Activated CD4-positive, alpha-beta T cell treated with anti-CD3 and anti-CD28 coated beads for 36 hours (primary cell): ENCODE data around the gene PPA1. TPM values are rescaled to one million over a fixed set of nuclear protein-coding genes. Genes with fewer than 3 reads are reported as not detected.
"Not testable (repeated sequence)": the region's sequence is repeated elsewhere in the genome, so short reads cannot be mapped to it uniquely, and the experiment has no call there.

Source experiments
- ATAC-seq: fragments of 200-7000 bp; cut with Tn5 transposase; one replicate; pipeline ENCODE4 v1.10.0; 2021; ENCODE audit warnings: mild to moderate bottlenecking, moderate library complexity
- CTCF ChIA-PET: fragments of 350-600 bp; sonication (Branson Sonifier 250); formaldehyde crosslinking; loops from one replicate; lab custom pipeline; 2021; ENCODE audit warnings: antibody characterized with exemption; lab: Charles Lee
- POLR2A ChIA-PET: fragments of 350-600 bp; sonication (Branson Sonifier 250); formaldehyde crosslinking; loops from one replicate; lab custom pipeline; 2021; ENCODE audit warnings: antibody characterized with exemption, inconsistent platforms; lab: Charles Lee
- DNase-seq: peaks from one replicate; pipeline ENCODE4 v3.0.0-alpha.2; 2020
- H3K27ac Mint-ChIP-seq: one replicate; pipeline ENCODE4 v1.8.0; 2021; ENCODE audit warnings: mixed read lengths
- H3K27me3 Mint-ChIP-seq: one replicate; pipeline ENCODE4 v1.8.0; 2021; ENCODE audit warnings: mixed read lengths
- H3K36me3 Mint-ChIP-seq: one replicate; pipeline ENCODE4 v1.8.0; 2021; ENCODE audit warnings: low read depth, mixed read lengths
- H3K4me1 Mint-ChIP-seq: one replicate; pipeline ENCODE4 v1.8.0; 2021; ENCODE audit warnings: mixed read lengths
- H3K4me3 Mint-ChIP-seq: one replicate; pipeline ENCODE4 v1.8.0; 2021; ENCODE audit warnings: mild to moderate bottlenecking, moderate library complexity, mixed read lengths
- H3K9me3 Mint-ChIP-seq: one replicate; pipeline ENCODE4 v1.8.0; 2021; ENCODE audit warnings: low read depth, mixed read lengths
- intact Hi-C, 2 experiments: fragments of 100-400 bp; cut with DNase I in 1 of 2; cut with micrococcal nuclease in 1 of 2; formaldehyde crosslinking; loops; one replicate each; pipeline versions ENCODE4 v1.14.2 to v1.15.1; 2022 to 2024; cut with DNase I, micrococcal nuclease
- total RNA-seq, 2 experiments: library from RNA; stranded (reverse); gene quantifications; one replicate each; pipeline ENCODE4 v1.2.3, GENCODE V29; 2021

PPA1 gene
- total RNA-seq, 2 experiments from 2014 or later: 286 to 328 TPM

- ChIA-PET CTCF (interaction anchor here (0.5 to 1.9 kb wide), 11 partner anchors 8 to 114 kb away, joined by 3 to 10 read pairs (median 3); no protein-coding TSS in a partner anchor), POLR2A (no interaction called here)
- Mint-ChIP-seq H3K4me3 (no peak overlapping the region), H3K36me3 (no peaks in the 10 kb centered on the region), H3K27me3 (no peaks in the 10 kb centered on the region), H3K27ac (peak overlapping the region; percentile 7), H3K4me1 (peaks cover 21% of the 10 kb centered on the region), H3K9me3 (no peaks in the 10 kb centered on the region)
- ATAC-seq (peak; percentile 58), DNase-seq (peak; percentile 41)
- intact Hi-C loops: no loop called here
These were observed 34.1 kb upstream of the PPA1 start for GRCh38 chr10:70267161-70267933.

DNA sequence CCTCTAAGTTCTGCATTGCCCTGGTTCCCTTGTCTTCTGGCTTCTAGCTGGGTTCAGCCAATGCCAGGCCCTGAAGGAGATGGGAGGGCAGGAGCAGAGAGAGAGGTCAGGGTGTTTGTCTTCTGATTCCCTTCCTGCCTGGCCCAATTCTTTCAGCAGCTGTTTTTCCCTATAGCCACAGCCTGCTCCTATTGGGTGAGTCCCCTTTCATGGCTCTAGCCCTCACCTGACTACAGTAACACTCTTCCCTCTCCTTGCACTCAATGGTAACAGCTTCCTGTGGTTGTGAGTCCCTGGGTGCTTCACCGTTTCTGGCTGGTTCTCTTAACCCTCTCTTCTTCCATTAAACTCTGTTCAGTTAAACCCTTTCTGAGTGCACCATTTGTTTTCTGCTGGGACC lies 33.5 kb upstream of the PPA1 start:
- POLR2A ChIA-PET: no interaction called here
- no peaks in the 10 kb centered on the region for H3K36me3 Mint-ChIP-seq
- peaks cover 2% of the 10 kb centered on the region for H3K27me3 Mint-ChIP-seq
- H3K4me1 Mint-ChIP-seq: peaks cover 15% of the 10 kb centered on the region
- no peak overlapping the region for H3K27ac Mint-ChIP-seq
- H3K4me3 Mint-ChIP-seq: no peak overlapping the region
- ATAC-seq (no peak), DNase-seq (no peak)
- intact Hi-C loops: no loop called here
- CTCF ChIA-PET: interaction anchor here (0.8 to 1.9 kb wide), 5 partner anchors 11 to 83 kb away, joined by 3 to 10 read pairs (median 5); no protein-coding TSS in a partner anchor
- peaks cover 3% of the 10 kb centered on the region for H3K9me3 Mint-ChIP-seq

DNA sequence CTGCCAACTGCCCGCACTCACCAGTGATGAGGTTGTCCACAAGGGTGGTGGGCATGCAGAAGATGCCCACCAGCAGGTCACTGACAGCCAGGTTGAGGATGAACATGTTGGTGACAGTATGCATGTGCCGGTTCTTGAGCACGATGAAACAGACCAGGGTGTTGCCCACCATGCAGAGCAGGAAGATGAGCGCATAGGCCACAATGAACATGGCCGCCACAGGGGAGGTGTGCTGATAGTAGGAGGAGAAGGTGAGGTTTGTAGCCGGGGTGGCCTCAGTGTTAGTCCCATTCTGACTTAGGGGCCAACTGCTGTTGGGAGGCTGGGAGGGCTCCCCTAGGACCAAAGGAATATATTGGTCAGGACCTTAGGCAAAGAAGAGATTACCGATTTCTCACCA lies 32.8 kb upstream of the PPA1 start:
- ChIA-PET CTCF (interaction anchor here (1.1 to 1.3 kb wide), 2 partner anchors 29 to 45 kb away, joined by 3 to 6 read pairs; no protein-coding TSS in a partner anchor), POLR2A (no interaction called here)
- intact Hi-C loops: no loop called here
- ATAC-seq: no peak
- Mint-ChIP-seq H3K27ac (no peak overlapping the region), H3K4me1 (peaks cover 11% of the 10 kb centered on the region), H3K4me3 (no peak overlapping the region), H3K9me3 (peaks cover 10% of the 10 kb centered on the region), H3K36me3 (peaks cover 5% of the 10 kb centered on the region), H3K27me3 (peaks cover 5% of the 10 kb centered on the region)
- no peak for DNase-seq

DNA sequence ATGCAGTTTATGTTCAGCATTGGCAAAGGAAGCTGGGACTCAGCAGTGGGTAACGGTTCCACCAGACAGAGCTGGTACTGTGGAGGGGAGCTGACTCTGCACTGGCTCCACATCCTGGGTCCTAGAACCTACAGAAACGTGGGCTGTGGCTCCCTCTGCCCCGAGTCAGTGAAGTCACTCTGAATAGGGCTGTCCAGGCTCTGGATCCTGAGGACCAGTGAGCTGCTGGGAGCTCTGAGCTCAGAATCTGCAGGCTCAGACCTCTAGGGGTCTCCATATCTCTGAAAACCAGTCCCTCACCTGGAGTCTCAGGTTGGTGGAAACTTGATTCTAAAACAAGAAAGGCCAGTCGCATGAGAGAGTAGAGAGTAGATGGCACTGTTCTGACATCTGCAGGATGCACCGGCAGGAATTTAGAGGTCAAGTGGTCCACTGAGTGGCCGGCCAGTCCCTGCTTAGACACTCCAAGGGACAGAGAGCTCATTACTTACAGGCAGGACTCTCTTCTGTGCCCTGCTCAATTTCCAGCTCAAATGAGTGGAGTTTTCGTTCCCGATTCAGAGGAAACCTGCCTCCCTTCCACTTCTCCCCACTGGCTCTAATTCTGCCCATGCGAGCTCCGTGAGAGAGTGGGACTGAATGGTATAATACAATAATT lies 31.9 kb upstream of the PPA1 start:
- Mint-ChIP-seq H3K9me3 (peaks cover 14% of the 10 kb centered on the region), H3K27me3 (peaks cover 7% of the 10 kb centered on the region), H3K4me1 (peaks cover 9% of the 10 kb centered on the region), H3K4me3 (no peak overlapping the region), H3K27ac (no peak overlapping the region), H3K36me3 (peaks cover 5% of the 10 kb centered on the region)
- ATAC-seq (peak; percentile 64), DNase-seq (no peak)
- CTCF ChIA-PET: interaction anchor here (0.7 to 1.3 kb wide), 7 partner anchors 11 to 153 kb away, joined by 3 to 7 read pairs (median 4); no protein-coding TSS in a partner anchor
- POLR2A ChIA-PET: interaction anchor here (0.7 kb wide), 1 partner anchor 44 kb away, joined by 3 read pairs; no protein-coding TSS in a partner anchor
- intact Hi-C loops: loop anchor here in 1 of 2 experiments (2.0 kb wide), 1 partner anchor 100 kb away; no protein-coding TSS in a partner anchor

DNA sequence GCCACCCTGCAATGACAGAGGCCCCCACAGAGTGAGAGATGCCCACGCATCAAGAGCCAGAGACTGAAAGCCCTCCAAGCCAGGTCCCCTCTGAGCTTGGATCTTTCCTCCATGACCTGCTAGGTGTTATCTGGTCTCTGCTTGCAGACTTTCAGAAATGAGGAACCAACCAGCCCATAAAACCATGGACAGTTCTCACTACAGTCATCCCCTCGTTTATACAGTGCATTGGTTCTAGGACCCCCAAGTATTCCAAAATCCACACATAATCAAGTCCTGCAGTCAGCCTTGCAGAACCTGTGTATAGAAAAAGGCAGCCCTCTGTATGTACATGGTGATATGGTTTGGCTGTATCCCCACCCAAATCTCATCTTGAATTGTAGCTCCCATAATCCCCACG lies 27.5 kb upstream of the PPA1 start:
- ChIA-PET CTCF (interaction anchor here (1.0 kb wide), 1 partner anchor 104 kb away, joined by 3 read pairs; no protein-coding TSS in a partner anchor), POLR2A (no interaction called here)
- intact Hi-C loops: no loop called here
- Mint-ChIP-seq H3K27ac (no peak overlapping the region), H3K4me3 (no peak overlapping the region), H3K9me3 (peaks cover 14% of the 10 kb centered on the region), H3K36me3 (peaks cover 5% of the 10 kb centered on the region), H3K27me3 (peaks cover 25% of the 10 kb centered on the region), H3K4me1 (peaks cover 2% of the 10 kb centered on the region)
- DNase-seq: no peak
- no peak for ATAC-seq

- H3K9me3 Mint-ChIP-seq: peaks cover 14% of the 10 kb centered on the region
- no peak overlapping the region for H3K4me3 Mint-ChIP-seq
- intact Hi-C loops: no loop called here
- DNase-seq: no peak
- peaks cover 5% of the 10 kb centered on the region for H3K36me3 Mint-ChIP-seq
- H3K27ac Mint-ChIP-seq: no peak overlapping the region
- CTCF ChIA-PET: interaction anchor here (1.0 kb wide), 1 partner anchor 104 kb away, joined by 3 read pairs; no protein-coding TSS in a partner anchor
- H3K4me1 Mint-ChIP-seq: peaks cover 6% of the 10 kb centered on the region
- POLR2A ChIA-PET: no interaction called here
- no peak for ATAC-seq
- peaks cover 28% of the 10 kb centered on the region for H3K27me3 Mint-ChIP-seq
These were observed 27.0 kb upstream of the PPA1 start for GRCh38 chr10:70260259-70260658.

DNA sequence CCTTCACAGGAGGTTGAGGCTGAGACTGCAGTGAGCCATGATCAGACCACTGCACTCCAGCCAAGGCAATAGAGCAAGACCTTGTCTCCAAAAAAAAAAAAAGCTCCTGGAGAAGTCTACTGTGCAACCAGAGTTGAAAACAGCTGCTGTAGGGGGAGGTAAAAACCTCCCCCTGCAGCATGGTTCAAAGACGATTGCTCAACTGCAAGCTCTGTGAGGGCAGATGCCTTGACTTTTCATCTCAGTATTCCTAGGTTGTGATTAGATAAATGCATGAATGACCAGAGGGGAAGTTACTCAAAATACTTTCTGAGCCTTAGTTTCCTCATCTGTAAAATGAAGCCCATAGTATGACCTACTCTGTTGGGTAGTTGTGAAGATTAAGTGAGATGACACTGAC lies 25.0 kb upstream of the PPA1 start:
- ATAC-seq (no peak), DNase-seq (no peak)
- intact Hi-C loops: no loop called here
- H3K4me1 Mint-ChIP-seq: peaks cover 6% of the 10 kb centered on the region
- peaks cover 44% of the 10 kb centered on the region for H3K27me3 Mint-ChIP-seq
- no peak overlapping the region for H3K27ac Mint-ChIP-seq
- ChIA-PET POLR2A (no interaction called here), CTCF (interaction anchor here (2.3 kb wide), 1 partner anchor 18 kb away, joined by 7 read pairs; no protein-coding TSS in a partner anchor)
- H3K4me3 Mint-ChIP-seq: no peak overlapping the region
- peaks cover 14% of the 10 kb centered on the region for H3K9me3 Mint-ChIP-seq
- peaks cover 5% of the 10 kb centered on the region for H3K36me3 Mint-ChIP-seq

DNA sequence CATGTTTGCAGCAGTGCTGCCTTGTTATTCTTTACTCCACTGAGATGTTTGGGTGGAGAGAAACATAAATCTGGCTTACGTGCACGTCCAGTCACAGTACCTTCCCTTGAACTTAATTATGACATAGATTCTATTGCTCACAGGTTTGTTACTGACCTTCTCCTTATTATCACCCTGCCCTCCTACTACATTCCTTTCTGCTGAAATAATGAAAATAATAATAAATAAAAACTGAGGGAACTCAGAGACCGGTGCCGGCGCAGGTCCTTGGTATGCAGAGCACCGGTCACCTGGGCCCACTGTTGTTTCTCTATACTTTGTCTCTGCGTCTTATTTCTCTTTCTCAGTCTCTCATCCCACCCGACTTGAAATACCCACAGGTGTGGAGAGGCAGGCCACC lies 24.6 kb upstream of the PPA1 start:
- H3K4me3 Mint-ChIP-seq, H3K4me1 Mint-ChIP-seq, H3K36me3 Mint-ChIP-seq, POLR2A ChIA-PET, ATAC-seq, intact Hi-C loops, DNase-seq, H3K27ac Mint-ChIP-seq: not testable (repeated sequence)
- H3K27me3 Mint-ChIP-seq: peaks cover 47% of the 10 kb centered on the region
- H3K9me3 Mint-ChIP-seq: peaks cover 14% of the 10 kb centered on the region
- CTCF ChIA-PET: interaction anchor here (2.3 kb wide), 1 partner anchor 18 kb away, joined by 7 read pairs; no protein-coding TSS in a partner anchor

DNA sequence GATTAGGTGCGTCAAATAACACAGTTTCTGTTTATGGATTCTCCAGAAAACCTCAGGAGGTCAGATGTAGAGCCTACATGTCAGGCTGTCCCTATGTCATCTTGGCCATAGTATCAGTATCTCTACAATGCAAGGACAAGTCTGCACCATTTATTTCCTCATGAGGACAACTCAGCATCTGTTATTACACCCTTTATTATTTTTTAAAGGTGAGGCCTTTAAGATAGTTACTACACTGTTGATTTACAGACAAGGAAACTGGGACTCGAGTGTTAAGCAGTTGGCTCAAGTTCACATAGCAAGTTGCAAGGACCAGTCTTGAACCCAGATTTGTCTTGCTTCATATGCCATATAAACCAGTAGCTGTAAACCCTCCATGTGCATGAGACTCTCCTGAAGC lies 23.2 kb upstream of the PPA1 start:
- POLR2A ChIA-PET: interaction anchor here (0.8 kb wide), 1 partner anchor 24 kb away, joined by 3 read pairs; no protein-coding TSS in a partner anchor

GRCh38 chr10:70255329-70256299 lies 22.4 kb upstream of the PPA1 start:
- peaks cover 42% of the 10 kb centered on the region for H3K27me3 Mint-ChIP-seq
- no peaks in the 10 kb centered on the region for H3K9me3 Mint-ChIP-seq
- ChIA-PET POLR2A (interaction anchor here (0.8 kb wide), 1 partner anchor 23 kb away, joined by 3 read pairs; no protein-coding TSS in a partner anchor), CTCF (interaction anchor here (0.6 to 2.6 kb wide), 9 partner anchors 12 to 194 kb away, joined by 3 to 10 read pairs (median 4); partner anchors contain the start of gene SAR1A)
- peak overlapping the region; percentile 46 for H3K4me3 Mint-ChIP-seq
- no peaks in the 10 kb centered on the region for H3K36me3 Mint-ChIP-seq
- H3K4me1 Mint-ChIP-seq: peaks cover 6% of the 10 kb centered on the region
- intact Hi-C loops: loop anchor here in 1 of 2 experiments (1.0 kb wide), 1 partner anchor 22 kb away; the partner anchor contains the start of gene PPA1
- peak; percentile 45 for DNase-seq
- peak; percentile 67 for ATAC-seq
- H3K27ac Mint-ChIP-seq: no peak overlapping the region

More for the DNA sequence above, 23.2 kb upstream of the PPA1 start:
- peaks cover 46% of the 10 kb centered on the region for H3K27me3 Mint-ChIP-seq
- H3K4me3 Mint-ChIP-seq: no peak overlapping the region
- H3K27ac Mint-ChIP-seq: no peak overlapping the region
- H3K9me3 Mint-ChIP-seq: peaks cover 8% of the 10 kb centered on the region
- CTCF ChIA-PET: interaction anchor here (0.6 to 2.6 kb wide), 8 partner anchors 10 to 132 kb away, joined by 3 to 10 read pairs (median 4); no protein-coding TSS in a partner anchor
- DNase-seq: no peak
- peaks cover 5% of the 10 kb centered on the region for H3K36me3 Mint-ChIP-seq
- ATAC-seq: no peak
- intact Hi-C loops: no loop called here
- H3K4me1 Mint-ChIP-seq: peaks cover 6% of the 10 kb centered on the region
